MM.1S (cell line): ENCODE data around the gene MSRB3.

ENCODE experiments used
- CTCF ChIP-seq: fragments of 300-600 bp; sonication (generic); IDR thresholded peaks from 2 replicates; pipeline ENCODE4 v1.5.1; 2016; ENCODE audit warnings: antibody characterized with exemption, low read length, mixed read lengths
- EZH2 ChIP-seq: fragments of 300-600 bp; sonication (generic); optimal IDR thresholded peaks from 2 replicates; pipeline ENCODE3; 2017; ENCODE audit warnings: low read depth, mild to moderate bottlenecking, antibody characterized with exemption, low read length, mixed read lengths
- EZH2phosphoT487 ChIP-seq: fragments of 300-600 bp; sonication (generic); IDR thresholded peaks from 2 replicates; pipeline ENCODE4 v1.6.1; 2018; ENCODE audit warnings: antibody characterized with exemption, low read length

GRCh38 chr12:65490250-65490649 is 211.8 kb downstream of the MSRB3 start:
- TF ChIP-seq CTCF: no peak
- TF ChIP-seq EZH2: no peak
- TF ChIP-seq EZH2phosphoT487: no peak
